Loucy (cell line): ENCODE measurements around the gene ZNF236.

Experiments
- CTCF ChIP-seq: fragments of 200-600 bp; sonication (generic); conservative IDR thresholded peaks from 2 replicates; pipeline ENCODE4 v1.5.1; 2014; ENCODE audit warnings: mild to moderate bottlenecking, antibody characterized with exemption, low read length
- EZH2phosphoT487 ChIP-seq: fragments of 200-600 bp; IDR thresholded peaks from 2 replicates; pipeline ENCODE4 v1.6.1; 2018; ENCODE audit warnings: antibody characterized with exemption, mild to moderate bottlenecking, moderate library complexity, borderline replicate concordance

DNA sequence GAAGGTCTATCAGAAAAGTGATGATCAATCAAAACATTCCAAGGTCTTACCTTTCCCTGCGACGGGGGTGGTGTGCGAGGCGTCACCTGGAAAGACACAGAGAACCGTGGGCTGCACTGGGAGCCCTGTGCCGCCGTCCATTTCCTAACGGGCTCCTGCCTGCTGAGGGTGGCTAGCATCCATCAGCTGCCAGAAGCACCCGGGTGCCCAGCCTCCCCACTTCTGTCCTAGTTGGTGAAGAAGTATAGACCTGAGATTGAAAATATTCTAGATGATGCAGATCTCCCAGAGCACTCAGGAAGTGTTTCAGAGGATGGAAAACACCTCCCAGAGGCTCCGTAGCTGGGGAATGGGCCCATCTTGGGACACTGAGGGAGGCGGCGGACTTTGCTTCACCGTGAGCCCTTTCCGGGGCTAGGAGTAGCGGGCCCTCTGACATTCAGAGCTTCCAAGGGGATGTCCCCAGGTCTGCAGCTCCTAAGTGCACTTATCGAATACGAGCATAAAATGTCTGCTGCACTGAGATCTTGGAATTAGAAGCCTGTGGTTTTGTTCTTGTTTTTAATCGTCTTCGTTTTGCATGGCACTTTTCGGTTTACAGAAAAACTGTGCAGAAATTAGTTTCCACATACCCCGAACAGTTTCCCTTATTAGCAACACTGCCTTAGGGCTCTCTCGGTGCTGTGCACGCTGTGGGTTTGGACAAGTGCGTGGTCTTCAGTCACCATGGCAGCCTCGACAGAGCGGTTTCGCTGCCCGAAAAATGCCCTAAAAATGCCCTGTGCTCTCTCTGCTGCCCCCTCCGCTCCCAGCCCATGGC, 166.7 kb downstream of the ZNF236 start:
- TF ChIP-seq CTCF, result no peak
- TF ChIP-seq EZH2phosphoT487, result no peak
